HG03064 (cell line): ENCODE data around the gene CNP.

Source experiments
- ATAC-seq: cut with Tn5 transposase; IDR thresholded peaks from one replicate; pipeline ENCODE4 v1.9.1; 2021; ENCODE audit warnings: low read depth; ENCODE audit not compliant: unreplicated experiment

CNP gene

DNA sequence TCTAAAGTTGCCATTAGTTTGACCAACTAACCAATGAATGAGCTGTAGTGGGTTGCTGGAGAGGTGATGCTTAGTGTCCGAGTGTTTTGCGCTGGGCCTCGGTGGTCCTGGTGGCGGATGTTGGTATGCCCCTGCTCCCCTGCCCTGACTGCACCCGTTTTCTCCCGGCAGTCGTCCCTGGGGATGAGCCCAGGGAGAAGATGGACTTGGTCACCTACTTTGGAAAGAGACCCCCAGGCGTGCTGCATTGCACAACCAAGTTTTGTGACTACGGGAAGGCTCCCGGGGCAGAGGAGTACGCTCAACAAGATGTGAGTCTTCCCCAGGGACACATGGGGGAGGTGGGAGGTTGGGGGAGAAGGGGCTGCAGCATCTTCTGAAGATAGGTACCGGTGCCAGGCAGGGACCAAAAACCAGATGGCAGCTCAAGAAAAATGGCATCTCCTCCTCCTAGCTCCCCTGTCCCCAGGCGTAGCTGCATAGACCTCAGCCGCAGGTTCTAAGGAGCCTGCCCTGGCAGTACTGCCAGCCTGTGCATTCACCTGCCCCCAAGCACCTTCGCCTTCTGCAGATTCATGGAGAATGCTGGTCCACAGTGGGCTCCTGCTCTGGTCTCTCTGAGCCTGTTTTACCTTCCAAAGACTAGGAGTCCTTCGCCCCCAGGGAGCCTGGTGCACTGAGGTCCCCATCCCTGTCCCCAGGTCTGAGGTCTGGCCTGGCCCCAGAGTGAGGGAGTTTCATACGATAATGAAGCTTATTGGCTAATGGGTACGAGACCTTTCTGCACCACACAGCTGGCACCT is 5.3 kb downstream of the CNP start:
- no peak for ATAC-seq

GRCh38 chr17:41972571-41973407 is 6.2 kb downstream of the CNP start:
- no peak for ATAC-seq

DNA sequence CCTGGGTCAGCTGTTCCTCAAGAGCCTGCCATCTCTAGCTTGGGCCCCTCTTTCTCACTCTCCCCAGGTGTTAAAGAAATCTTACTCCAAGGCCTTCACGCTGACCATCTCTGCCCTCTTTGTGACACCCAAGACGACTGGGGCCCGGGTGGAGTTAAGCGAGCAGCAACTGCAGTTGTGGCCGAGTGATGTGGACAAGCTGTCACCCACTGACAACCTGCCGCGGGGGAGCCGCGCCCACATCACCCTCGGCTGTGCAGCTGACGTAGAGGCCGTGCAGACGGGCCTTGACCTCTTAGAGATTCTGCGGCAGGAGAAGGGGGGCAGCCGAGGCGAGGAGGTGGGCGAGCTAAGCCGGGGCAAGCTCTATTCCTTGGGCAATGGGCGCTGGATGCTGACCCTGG is 6.8 kb downstream of the CNP start:
- no peak for ATAC-seq

DNA sequence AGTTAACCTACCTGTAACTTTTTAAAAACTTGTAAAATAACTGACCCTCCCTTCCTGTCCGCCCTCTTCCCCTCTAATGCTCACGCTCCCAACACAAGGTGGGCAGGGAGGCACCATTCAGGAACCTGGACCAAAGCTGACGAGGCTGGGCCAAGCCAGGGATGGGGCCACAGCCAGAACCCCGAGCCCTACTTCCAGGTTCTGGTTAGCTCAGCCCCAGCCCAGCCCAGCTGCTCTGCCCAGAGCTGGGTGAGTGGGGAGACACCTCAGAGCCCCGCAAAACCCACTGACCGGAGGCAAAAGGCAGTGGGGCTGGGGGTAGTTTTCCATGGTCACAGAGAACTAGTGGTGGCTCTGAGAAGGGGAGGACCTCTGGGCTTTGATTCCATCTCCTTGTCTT is 7.4 kb downstream of the CNP start:
- no peak for ATAC-seq

DNA sequence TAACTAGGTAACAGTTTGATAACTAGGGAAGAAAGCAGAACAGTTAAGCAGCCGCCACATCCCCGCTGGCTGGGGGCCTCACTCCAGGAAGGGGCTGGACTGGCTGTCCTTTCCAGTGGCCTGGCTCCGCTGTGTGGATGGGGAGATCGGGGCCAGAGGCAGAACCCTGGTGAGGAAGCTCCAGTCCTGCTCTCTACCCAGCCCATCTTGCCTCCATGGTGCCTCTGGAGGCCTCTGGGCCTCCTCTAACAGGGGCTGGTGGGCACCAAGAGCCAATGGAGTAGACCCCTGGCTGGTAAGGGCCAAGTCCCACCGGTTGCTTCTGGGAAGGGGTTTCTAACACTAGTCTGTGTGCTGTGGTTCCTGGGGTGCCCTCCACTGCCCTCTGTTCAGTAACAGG is 8.1 kb downstream of the CNP start:
- no peak for ATAC-seq

GRCh38 chr17:41975099-41976083 is 8.8 kb downstream of the CNP start:
- no peak for ATAC-seq

DNA sequence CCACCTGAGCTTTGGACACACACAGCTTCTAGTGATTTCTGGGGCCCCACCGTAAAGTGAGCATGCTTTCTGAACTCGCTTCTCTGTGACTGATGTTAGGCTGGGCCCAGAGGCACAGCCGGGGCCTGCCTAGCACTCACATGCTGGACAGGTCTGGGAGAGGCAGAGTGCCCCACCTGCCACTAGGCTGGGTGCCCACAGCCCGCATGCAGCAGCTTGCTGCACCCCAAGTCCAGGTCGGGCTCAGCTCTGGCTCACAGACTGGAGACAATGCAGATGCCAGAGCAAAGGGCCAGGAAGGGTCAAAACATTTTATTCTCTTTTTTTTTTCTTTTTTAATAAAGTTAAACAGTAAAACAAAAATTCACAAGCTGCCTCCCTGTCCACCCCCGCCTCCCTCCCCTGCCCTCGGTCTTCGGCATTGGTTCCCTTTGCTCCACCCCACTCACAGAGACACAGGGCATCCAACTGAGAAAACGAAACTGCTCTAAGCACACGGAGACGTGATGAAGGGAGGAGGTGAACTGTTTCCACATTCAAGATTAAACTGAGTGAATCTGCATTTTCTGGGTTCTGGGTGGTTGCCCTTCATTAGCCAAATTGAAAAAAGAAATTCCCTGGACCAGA is 9.7 kb downstream of the CNP start:
- no peak for ATAC-seq

- no peak for ATAC-seq
These were observed 11.4 kb downstream of the CNP start for GRCh38 chr17:41977991-41978390.

DNA sequence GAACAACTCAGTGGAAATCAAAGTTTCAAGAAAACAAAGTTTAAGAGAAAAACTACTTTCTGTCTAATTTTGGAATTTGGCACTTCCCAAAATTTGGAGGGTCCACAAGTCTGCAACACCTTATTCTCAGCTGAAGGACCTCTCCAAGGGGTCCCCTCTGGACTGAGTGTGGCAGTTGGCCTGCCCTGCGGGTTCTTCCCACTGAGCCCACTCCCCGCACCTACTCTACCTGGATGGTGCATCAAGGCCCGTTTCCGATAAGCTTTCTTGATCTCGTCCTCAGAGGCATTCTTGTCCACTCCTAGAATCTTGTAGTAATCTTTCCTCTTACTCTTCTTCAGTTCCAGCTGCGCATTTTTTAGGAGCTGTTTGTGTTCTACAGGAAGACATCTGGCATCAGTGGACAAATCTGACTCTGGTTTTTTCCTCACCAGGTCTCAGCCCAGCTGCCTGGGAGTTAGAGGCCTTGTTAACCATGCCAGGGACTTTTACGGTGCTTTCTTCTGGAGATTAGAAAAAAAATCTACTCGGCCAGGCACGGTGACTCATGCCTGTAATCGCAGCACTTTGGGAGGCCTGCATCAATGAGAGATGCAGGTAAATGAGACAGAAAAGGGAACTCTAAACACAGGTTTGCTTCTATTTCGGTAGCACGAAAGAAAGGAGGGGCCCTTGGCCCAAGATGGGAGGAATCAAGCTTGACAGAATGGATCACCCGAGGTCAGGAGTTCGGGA is 15.6 kb downstream of the CNP start:
- ATAC-seq: no peak

DNA sequence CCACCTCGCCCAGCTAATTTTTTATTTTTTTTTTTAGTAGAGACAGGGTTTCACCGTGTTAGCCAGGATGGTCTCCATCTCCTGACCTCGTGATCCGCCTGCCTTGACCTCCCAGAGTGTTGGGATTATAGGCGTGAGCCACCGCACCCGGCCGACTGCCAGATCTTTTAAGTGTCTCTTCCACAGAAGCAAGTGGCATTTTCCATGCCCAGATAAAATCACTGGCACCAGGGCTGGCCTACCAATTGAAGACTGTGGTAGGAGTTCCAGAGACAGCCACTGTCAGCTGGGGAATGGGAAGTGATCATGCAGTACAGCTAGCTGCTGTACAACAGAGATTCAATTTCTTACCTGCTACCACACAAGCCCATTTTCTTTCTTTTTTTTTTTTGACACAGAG is 17.9 kb downstream of the CNP start:
- no peak for ATAC-seq

DNA sequence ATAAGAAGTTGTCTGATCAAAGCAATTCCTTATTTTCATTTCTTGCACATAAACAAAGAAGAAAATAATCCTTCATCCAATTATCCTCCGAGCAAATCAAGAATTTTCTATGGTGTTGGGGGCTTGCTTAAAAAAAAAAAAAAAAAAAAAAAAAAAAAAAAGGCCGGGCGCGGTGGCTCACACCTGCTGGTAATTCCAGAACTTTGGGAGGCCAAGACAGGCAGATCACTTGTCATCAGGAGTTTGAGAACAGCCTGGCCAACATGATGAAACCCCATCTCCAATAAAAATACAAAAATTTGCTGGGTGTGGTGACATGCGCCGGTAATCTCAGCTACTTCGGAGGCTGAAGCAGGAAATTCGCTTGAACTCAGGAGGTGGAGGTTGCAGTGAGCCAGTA is 19.3 kb downstream of the CNP start:
- no peak for ATAC-seq

- ATAC-seq: no peak
These were observed 20.0 kb downstream of the CNP start for GRCh38 chr17:41986634-41987033.

DNA sequence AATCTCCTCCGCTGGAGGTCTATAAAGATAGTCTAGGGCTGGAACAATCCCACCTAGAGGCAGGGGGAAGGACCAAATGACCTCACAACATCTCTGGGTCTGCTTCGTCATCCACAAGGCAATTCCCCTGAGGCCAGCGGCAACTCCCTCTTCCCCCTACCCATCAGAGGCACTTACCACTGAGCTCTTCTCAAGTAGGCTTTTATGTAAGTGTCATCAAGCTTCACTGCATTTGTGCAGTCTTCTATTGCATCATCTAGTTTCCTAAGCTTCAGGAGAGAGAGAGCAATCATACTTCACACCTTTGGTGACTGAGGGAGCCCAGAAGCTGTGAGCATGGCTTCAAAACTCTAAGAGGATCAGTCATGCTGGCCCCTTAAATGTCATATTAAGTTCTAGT is 21.0 kb downstream of the CNP start:
- no peak for ATAC-seq

- ATAC-seq: no peak
These were observed 21.8 kb downstream of the CNP start for GRCh38 chr17:41988418-41988817.

- ATAC-seq: no peak
These were observed 23.3 kb downstream of the CNP start for GRCh38 chr17:41989702-41990419.

GRCh38 chr17:41992576-41992975 is 26.0 kb downstream of the CNP start:
- no peak for ATAC-seq

DNA sequence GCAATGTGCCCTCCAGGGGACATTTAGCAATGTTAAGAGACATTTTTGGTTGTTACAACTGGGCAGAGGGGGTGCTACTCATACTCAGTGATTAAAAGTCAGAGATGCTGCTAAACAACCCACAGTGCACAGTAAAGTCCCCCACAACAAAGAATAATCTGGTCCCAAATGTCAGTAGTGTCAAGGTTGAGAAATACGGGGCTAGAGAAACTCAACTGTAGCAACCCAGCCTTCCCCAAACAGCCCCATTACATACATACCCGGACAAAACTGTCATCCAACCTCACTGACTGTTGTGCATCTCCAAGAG is 30.2 kb downstream of the CNP start:
- ATAC-seq: no peak

DNA sequence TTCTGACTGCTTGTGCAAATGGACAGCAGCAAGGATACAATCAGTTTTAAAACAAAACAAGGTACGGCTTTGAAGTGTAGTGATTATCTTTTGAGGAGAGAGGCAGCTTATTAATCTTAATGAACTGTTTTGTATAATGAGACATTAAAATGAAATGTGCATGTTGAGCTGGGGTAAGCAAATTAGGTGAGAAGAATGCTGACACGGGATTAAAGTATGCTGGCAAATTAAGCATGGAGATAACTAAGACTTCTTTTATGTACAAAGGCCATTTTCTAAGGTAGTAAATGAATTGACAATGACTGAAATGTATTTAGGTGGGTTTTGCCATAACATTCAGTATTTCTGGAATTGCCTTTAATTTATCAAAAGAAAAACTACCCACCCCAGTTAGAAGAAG is 31.9 kb downstream of the CNP start:
- ATAC-seq: no peak

GRCh38 chr17:42000413-42001133 is 34.0 kb downstream of the CNP start:
- no peak for ATAC-seq
